ENCODE data around the gene ANKRD23.
A peak's percentile ranks its signal among the peaks of the same experiment; 100 is the strongest.

ANKRD23 gene

GRCh38 chr2:96835830-96836229 is 8.0 kb downstream of the ANKRD23 start:
- DNase-seq, result no peak

- DNase-seq, result no peak
Observed at GRCh38 chr2:96832754-96833507, 10.9 kb downstream of the ANKRD23 start.

GRCh38 chr2:96832408-96832753 is 11.4 kb downstream of the ANKRD23 start:
- DNase-seq, result no peak

GRCh38 chr2:96831679-96832078 is 12.1 kb downstream of the ANKRD23 start:
- DNase-seq, result no peak

GRCh38 chr2:96830044-96830562 is 13.7 kb downstream of the ANKRD23 start:
- no peak for DNase-seq

- no peak for DNase-seq
Observed at GRCh38 chr2:96828874-96829273, 14.9 kb downstream of the ANKRD23 start.

- no peak for DNase-seq
Observed at GRCh38 chr2:96828436-96828835, 15.4 kb downstream of the ANKRD23 start.

GRCh38 chr2:96826546-96827278 is 17.1 kb downstream of the ANKRD23 start:
- DNase-seq, result no peak

- no peak for DNase-seq
Observed at GRCh38 chr2:96825057-96825456, 18.8 kb downstream of the ANKRD23 start.

GRCh38 chr2:96824079-96824870 is 19.5 kb downstream of the ANKRD23 start:
- no peak for DNase-seq

GRCh38 chr2:96823198-96823597 is 20.6 kb downstream of the ANKRD23 start:
- DNase-seq, result no peak

- no peak for DNase-seq
Observed at GRCh38 chr2:96822786-96823185, 21.0 kb downstream of the ANKRD23 start.

- no peak for DNase-seq
Observed at GRCh38 chr2:96821113-96821675, 22.6 kb downstream of the ANKRD23 start.

- no peak for DNase-seq
Observed at GRCh38 chr2:96819876-96820511, 23.8 kb downstream of the ANKRD23 start.

GRCh38 chr2:96819128-96819875 is 24.5 kb downstream of the ANKRD23 start:
- DNase-seq, result no peak

- DNase-seq, result no peak
Observed at GRCh38 chr2:96817882-96818281, 25.9 kb downstream of the ANKRD23 start.

- DNase-seq, result no peak
Observed at GRCh38 chr2:96816836-96817702, 26.8 kb downstream of the ANKRD23 start.

- DNase-seq, result peak; percentile 85
Observed at GRCh38 chr2:96816127-96816835, 27.5 kb downstream of the ANKRD23 start, which contains the start of gene CNNM3. CNNM3 (plus strand) TSS chr2:96816268; CDS start chr2:96816278, 10 bp downstream.

GRCh38 chr2:96815326-96816126 is 28.3 kb downstream of the ANKRD23 start:
- DNase-seq, result no peak

Data from NCI-H1048 (cell line).